Measurements from ENCODE around the gene TWF2. TPM values are rescaled to one million over a fixed set of nuclear protein-coding genes. Genes with fewer than 3 reads are reported as not detected.
A peak's percentile ranks its signal among the peaks of the same experiment; 100 is the strongest.

TWF2 gene
- total RNA-seq, 3 donors from 2014 or later (not counting 1 experiment from before 2014, with no cell fraction given): 49.2 to 76.6 (median 52.0) TPM

DNA sequence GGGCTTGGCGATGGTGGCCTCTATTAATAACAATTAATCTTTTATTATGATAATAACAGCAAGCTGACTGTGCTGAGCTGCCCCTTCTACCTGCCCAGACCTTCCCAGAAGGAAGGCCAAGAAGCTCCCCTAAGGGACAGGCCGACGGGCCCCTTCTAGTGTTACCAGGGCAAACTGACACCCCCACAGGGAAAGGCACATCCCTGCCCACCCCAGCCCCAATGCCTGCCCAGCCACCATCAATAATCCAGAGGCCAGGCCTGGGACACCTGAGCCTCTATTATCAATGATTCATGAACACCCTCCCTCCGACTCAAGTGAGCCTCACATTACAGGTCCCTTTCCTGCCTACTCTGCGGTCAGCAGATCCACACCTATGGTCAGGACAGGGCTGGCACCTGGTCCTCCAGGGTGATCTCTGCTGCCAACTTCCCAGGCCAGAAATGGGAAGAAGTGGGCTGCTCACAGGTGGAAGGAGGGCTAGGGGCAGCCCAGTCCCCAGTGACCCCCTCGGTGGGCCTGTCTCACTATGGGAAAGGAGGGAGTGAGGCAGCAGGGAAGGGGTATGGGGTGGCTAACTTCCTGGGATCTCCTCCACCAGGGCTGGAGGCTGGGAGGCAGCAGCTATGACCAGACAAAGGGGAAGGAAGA is 1.8 kb downstream of the TWF2 start:
- WGBS (ENCODE audit: insufficient coverage): 82% methylated on average over 5 of the region's 6 CpGs
- no peak for ATAC-seq
- Mint-ChIP-seq H3K27me3 (ENCODE audit: low read depth in 2 of 2) (no peaks in the 10 kb centered on the region), H3K36me3 (no peaks in the 10 kb centered on the region), H3K27ac (peak overlapping the region; percentile 51 to 91), H3K9me3 (no peaks in the 10 kb centered on the region), H3K4me1 (peaks cover 29 to 70% of the 10 kb centered on the region in 2 donors), H3K4me3 (peak overlapping the region; percentile 66)
- peaks cover 71% of the 10 kb centered on the region for H3K4me1 ChIP-seq (ENCODE audit: control insufficient read depth, insufficient read depth, low read length)
- no peak overlapping the region for H3K4me3 ChIP-seq (ENCODE audit: low read length)
- H3K36me3 ChIP-seq (ENCODE audit: control insufficient read depth, insufficient read depth, low read length): peaks cover 12% of the 10 kb centered on the region
- no peak for DNase-seq
- no peaks in the 10 kb centered on the region for H3K9me3 ChIP-seq (ENCODE audit: control insufficient read depth, insufficient read depth, low read length)
- TF ChIP-seq, protein P1, sequence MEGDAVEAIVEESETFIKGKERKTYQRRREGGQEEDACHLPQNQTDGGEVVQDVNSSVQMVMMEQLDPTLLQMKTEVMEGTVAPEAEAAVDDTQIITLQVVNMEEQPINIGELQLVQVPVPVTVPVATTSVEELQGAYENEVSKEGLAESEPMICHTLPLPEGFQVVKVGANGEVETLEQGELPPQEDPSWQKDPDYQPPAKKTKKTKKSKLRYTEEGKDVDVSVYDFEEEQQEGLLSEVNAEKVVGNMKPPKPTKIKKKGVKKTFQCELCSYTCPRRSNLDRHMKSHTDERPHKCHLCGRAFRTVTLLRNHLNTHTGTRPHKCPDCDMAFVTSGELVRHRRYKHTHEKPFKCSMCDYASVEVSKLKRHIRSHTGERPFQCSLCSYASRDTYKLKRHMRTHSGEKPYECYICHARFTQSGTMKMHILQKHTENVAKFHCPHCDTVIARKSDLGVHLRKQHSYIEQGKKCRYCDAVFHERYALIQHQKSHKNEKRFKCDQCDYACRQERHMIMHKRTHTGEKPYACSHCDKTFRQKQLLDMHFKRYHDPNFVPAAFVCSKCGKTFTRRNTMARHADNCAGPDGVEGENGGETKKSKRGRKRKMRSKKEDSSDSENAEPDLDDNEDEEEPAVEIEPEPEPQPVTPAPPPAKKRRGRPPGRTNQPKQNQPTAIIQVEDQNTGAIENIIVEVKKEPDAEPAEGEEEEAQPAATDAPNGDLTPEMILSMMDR (IDR thresholded peaks at IDR 0.05): no peak
- no peak overlapping the region for H3K27ac ChIP-seq (ENCODE audit: low read length)
- intact Hi-C loops (cut with micrococcal nuclease): no loop called here
- H3K27me3 ChIP-seq (ENCODE audit: control insufficient read depth, insufficient read depth, low read length): no peaks in the 10 kb centered on the region

DNA sequence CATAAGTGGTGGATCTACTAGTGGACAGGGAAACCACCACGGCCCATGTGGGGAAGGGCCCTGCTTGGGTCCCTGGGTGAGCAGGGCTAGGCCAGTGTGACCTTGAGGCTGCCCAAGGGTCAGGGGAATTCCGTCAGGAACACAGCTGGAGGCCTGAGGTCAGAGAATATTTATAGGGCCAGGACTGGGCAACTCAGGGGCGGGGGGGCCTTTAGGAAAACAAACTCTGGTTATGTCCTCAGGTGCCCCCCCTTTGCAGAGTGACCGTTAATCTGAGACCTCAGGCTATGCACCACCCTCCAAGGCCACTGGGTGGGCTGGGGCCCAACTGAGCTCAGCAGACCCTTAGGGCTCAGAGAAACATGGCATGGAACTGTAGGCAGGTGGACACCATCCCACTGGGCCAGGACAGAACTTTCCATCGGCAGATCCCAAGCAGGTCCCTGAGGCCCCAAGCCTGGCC is 2.5 kb downstream of the TWF2 start:
- Mint-ChIP-seq H3K36me3 (no peaks in the 10 kb centered on the region), H3K9me3 (no peaks in the 10 kb centered on the region), H3K27me3 (ENCODE audit: low read depth in 2 of 2) (no peaks in the 10 kb centered on the region), H3K4me3 (peak overlapping the region; percentile 35), H3K4me1 (peaks cover 35 to 76% of the 10 kb centered on the region in 2 donors), H3K27ac (peak overlapping the region; percentile 51 to 73)
- ATAC-seq (no peak), DNase-seq (no peak)
- H3K27me3 ChIP-seq (ENCODE audit: control insufficient read depth, insufficient read depth, low read length): no peaks in the 10 kb centered on the region
- TF ChIP-seq, protein P1 (IDR thresholded peaks at IDR 0.05): no peak
- peaks cover 17% of the 10 kb centered on the region for H3K36me3 ChIP-seq (ENCODE audit: control insufficient read depth, insufficient read depth, low read length)
- intact Hi-C loops (cut with micrococcal nuclease): no loop called here
- no peaks in the 10 kb centered on the region for H3K9me3 ChIP-seq (ENCODE audit: control insufficient read depth, insufficient read depth, low read length)
- 97% methylated on average over 5 of the region's 5 CpGs for WGBS (ENCODE audit: insufficient coverage)
- peaks cover 78% of the 10 kb centered on the region for H3K4me1 ChIP-seq (ENCODE audit: control insufficient read depth, insufficient read depth, low read length)
- no peak overlapping the region for H3K4me3 ChIP-seq (ENCODE audit: low read length)
- no peak overlapping the region for H3K27ac ChIP-seq (ENCODE audit: low read length)

DNA sequence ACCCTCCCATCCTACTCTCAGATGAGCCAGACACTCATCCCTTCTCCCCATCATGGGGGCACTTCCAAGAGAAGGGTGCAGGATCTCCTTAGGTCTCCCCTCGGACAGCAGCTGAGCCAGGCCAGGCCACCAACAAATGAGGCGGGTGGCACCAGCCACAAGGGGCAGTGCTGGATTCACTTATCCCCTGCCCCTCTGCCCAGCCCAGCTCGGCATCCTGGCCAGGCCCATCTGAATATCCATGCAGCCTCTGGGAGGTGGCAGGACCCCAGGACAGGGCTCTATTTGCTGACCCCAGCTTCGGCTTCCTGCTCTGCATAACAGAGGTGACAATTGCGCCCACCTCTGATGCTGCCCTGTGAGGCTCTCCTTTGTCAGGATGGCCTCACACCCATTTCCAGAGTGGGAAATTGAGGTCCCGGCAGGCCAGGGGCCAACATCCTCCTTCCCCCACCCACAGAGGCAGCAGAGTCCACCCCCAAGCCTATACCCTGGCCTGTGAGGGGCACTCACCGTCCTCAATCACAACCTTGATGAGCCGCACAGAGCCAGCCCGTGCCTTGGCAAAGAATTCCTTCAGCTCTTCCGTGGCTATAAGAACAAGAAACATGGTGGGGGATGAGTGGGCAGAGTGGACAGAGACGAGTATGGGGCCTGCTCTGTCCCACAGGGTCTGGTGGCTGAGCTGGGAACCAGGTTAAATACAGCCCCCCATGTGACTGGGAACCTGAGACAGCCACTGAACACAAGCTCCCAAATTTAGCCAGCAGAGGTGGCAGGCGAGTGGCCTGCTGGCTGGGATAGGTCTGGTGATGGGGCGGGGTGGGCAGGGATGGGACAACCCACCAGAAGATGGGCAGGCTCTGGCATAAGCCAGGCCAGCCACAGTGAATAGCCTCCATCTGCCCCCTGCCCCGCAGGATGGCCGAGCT is 4.2 kb downstream of the TWF2 start:
- peak overlapping the region in 1 of 2 donors; percentile 73 for H3K27ac Mint-ChIP-seq

More for the DNA sequence above, 4.2 kb downstream of the TWF2 start:
- intact Hi-C loops (cut with micrococcal nuclease): no loop called here
- TF ChIP-seq, protein P1 (IDR thresholded peaks at IDR 0.05): no peak
- Mint-ChIP-seq H3K9me3 (no peaks in the 10 kb centered on the region), H3K4me3 (no peak overlapping the region), H3K27me3 (ENCODE audit: low read depth in 2 of 2) (no peaks in the 10 kb centered on the region), H3K4me1 (peaks cover 29 to 74% of the 10 kb centered on the region in 2 donors), H3K36me3 (no peaks in the 10 kb centered on the region)
- DNase-seq (no peak), ATAC-seq (no peak)
- H3K4me1 ChIP-seq (ENCODE audit: control insufficient read depth, insufficient read depth, low read length): peaks cover 73% of the 10 kb centered on the region
- WGBS (ENCODE audit: insufficient coverage): 93% methylated on average over 15 of the region's 15 CpGs
- no peak overlapping the region for H3K4me3 ChIP-seq (ENCODE audit: low read length)
- H3K9me3 ChIP-seq (ENCODE audit: control insufficient read depth, insufficient read depth, low read length): no peaks in the 10 kb centered on the region
- peaks cover 33% of the 10 kb centered on the region for H3K36me3 ChIP-seq (ENCODE audit: control insufficient read depth, insufficient read depth, low read length)
- H3K27me3 ChIP-seq (ENCODE audit: control insufficient read depth, insufficient read depth, low read length): no peaks in the 10 kb centered on the region
- H3K27ac ChIP-seq (ENCODE audit: low read length): no peak overlapping the region

Measured in natural killer cell (primary cell).